Activated naive CD4-positive, alpha-beta T cell treated with anti-CD3 and anti-CD28 coated beads, Interleukin-2, amount 50 U/mL, for 72 hours (primary cell): ENCODE results near the gene SCAF8. TPM values are rescaled to one million over a fixed set of nuclear protein-coding genes. Genes with fewer than 3 reads are reported as not detected.
A peak's percentile ranks its signal among the peaks of the same experiment; 100 is the strongest.
"Not testable (repeated sequence)": the region's sequence is repeated elsewhere in the genome, so short reads cannot be mapped to it uniquely, and the experiment has no call there.

Experiments used
- ATAC-seq, 2 donors: fragments of 150-1000 bp; cut with Tn5 transposase; 2 replicates each; pipeline ENCODE4 v1.10.0; 2021; ENCODE audit warnings: mild to moderate bottlenecking in 2 of 2, moderate library complexity in 2 of 2
- DNase-seq, 2 donors: peaks; one replicate each; pipeline ENCODE4 v3.0.0; 2021 to 2022; ENCODE audit warnings: low spot score in 2 of 2
- H3K27ac Mint-ChIP-seq, 2 donors: one replicate each; pipeline ENCODE4 v1.8.0; 2022; ENCODE audit warnings: mild to moderate bottlenecking in 2 of 2, mixed read lengths in 2 of 2
- H3K36me3 Mint-ChIP-seq, 2 donors: one replicate each; pipeline ENCODE4 v1.8.0; 2022; ENCODE audit warnings: mixed read lengths in 2 of 2
- H3K9me3 Mint-ChIP-seq, 2 donors: one replicate each; pipeline ENCODE4 v1.8.0; 2022; ENCODE audit warnings: mixed read lengths in 2 of 2
- total RNA-seq, 2 donors: library from RNA; stranded (reverse); gene quantifications; one replicate each; pipeline ENCODE4 v1.2.3, GENCODE V29; 2022

SCAF8 gene
- total RNA-seq, result 10 to 100 TPM; 25.4 to 28.2 TPM

DNA sequence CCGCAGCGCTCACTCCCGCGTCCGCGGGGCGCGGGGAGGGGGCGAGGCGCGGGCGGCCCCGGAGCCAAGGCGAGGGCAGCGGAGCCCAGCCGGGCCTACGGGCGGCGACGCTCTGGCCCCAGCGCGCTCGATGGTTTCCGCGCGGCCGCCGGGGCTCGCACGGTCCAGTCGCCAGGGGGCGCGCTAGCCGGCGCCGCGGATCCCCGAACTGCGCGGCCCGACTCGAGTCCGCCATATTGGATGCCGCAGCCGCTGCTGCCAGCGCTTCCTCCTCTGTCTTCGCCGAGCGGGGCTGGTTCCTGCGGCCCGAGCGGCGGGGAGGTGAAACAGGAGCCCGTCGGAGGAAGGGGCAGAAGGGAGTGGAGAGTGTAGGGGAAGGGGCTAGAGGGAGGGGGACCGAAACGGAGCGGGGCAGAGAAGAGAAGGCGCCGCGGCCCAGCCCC, at the start of gene SCAF8:
SCAF8 (plus strand) TSS at position 234 of the 443 bp plus-strand sequence. CDS start 485 bp downstream, outside the sequence.
- Mint-ChIP-seq H3K36me3 (peaks cover 6 to 17% of the 10 kb centered on the region in 2 donors), H3K27ac (peak within 1 kb of the TSS; percentile 95 to 97), H3K9me3 (no peaks in the 10 kb centered on the region)
- ATAC-seq (peak; percentile 72 to 76), DNase-seq (peak; percentile 87 to 93)

- peak; percentile 82 to 90 for ATAC-seq
- peak overlapping the region in 1 of 2 donors; percentile 69 for H3K27ac Mint-ChIP-seq
Observed at GRCh38 chr6:154683756-154684523, 49.3 kb upstream of the SCAF8 start.

GRCh38 chr6:154686162-154686561, 47.1 kb upstream of the SCAF8 start:
- ATAC-seq, result no peak
- Mint-ChIP-seq H3K27ac (no peak overlapping the region), H3K36me3 (no peaks in the 10 kb centered on the region), H3K9me3 (no peaks in the 10 kb centered on the region)
- DNase-seq, result no peak

More at GRCh38 chr6:154683756-154684523, 49.3 kb upstream of the SCAF8 start:
- no peak for DNase-seq
- H3K9me3 Mint-ChIP-seq, result no peaks in the 10 kb centered on the region
- no peaks in the 10 kb centered on the region for H3K36me3 Mint-ChIP-seq

- no peak overlapping the region for H3K27ac Mint-ChIP-seq
- no peak for DNase-seq
- H3K36me3 Mint-ChIP-seq, result no peaks in the 10 kb centered on the region
- H3K9me3 Mint-ChIP-seq, result no peaks in the 10 kb centered on the region
- no peak for ATAC-seq
Observed at GRCh38 chr6:154689493-154690255, 43.5 kb upstream of the SCAF8 start.

- ATAC-seq (no peak), DNase-seq (no peak)
- Mint-ChIP-seq H3K27ac (no peak overlapping the region), H3K9me3 (no peaks in the 10 kb centered on the region), H3K36me3 (no peaks in the 10 kb centered on the region)
Observed at GRCh38 chr6:154690857-154691256, 42.4 kb upstream of the SCAF8 start.

GRCh38 chr6:154696661-154697060, 36.6 kb upstream of the SCAF8 start:
- DNase-seq, result no peak
- no peak for ATAC-seq
- H3K36me3 Mint-ChIP-seq, result no peaks in the 10 kb centered on the region
- H3K9me3 Mint-ChIP-seq, result no peaks in the 10 kb centered on the region
- no peak overlapping the region for H3K27ac Mint-ChIP-seq

GRCh38 chr6:154703124-154703523, 30.1 kb upstream of the SCAF8 start:
- no peaks in the 10 kb centered on the region for H3K9me3 Mint-ChIP-seq
- DNase-seq (no peak), ATAC-seq (no peak)
- no peaks in the 10 kb centered on the region for H3K36me3 Mint-ChIP-seq
- H3K27ac Mint-ChIP-seq, result no peak overlapping the region

DNA sequence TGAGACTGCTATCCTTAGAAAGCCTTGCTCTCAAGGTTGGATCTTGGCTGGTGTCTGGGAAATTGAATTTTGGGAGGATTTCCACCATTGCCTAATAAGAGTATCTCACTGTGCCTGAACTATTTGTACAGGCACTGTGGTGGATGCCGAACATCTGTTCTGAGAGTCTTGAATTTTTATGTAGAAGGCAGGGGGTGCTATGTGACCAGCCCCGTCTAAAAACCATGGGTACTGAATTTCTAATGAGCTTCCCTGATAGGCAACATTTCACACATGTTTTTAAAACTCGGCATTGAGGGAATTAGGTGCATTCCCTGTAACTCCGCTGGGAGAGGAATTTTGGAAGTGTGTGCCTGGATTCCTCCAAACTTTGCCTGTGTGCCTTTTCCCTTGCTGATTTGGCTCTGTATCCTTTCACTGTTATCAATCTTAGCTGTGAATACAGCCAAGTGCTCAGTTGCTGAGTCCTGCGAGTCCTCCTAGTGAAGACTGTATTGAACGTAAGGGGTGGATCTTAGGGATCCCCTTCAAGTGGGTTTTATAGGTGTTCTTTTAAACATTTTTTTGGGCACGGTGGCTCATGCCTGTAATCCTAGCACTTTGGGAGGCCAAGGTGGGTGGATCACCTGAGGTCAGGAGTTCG, 27.6 kb upstream of the SCAF8 start:
- ATAC-seq, result no peak
- Mint-ChIP-seq H3K36me3 (no peaks in the 10 kb centered on the region), H3K9me3 (no peaks in the 10 kb centered on the region), H3K27ac (no peak overlapping the region)
- DNase-seq, result no peak

DNA sequence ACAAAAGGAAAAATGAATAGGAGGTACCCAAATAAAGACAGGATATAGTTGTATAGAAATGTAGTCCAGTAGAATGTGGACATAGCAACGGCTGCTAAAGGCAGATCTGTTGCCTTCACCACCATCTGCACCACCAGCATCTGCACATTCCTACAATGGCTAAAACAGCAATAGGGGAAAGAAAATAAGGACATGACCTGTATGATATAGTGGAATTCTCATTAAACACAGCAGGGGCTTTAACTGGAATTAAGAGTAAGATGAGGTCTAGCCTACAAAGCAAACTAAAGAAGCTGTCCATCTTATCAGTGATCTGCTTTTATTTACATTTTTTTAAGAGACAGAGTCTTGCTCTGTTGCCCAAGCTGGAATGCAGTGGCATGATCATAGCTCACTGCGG, 26.8 kb upstream of the SCAF8 start:
- Mint-ChIP-seq H3K36me3 (no peaks in the 10 kb centered on the region), H3K9me3 (no peaks in the 10 kb centered on the region), H3K27ac (no peak overlapping the region)
- DNase-seq (no peak), ATAC-seq (no peak)

GRCh38 chr6:154709621-154710020, 23.6 kb upstream of the SCAF8 start:
- H3K9me3 Mint-ChIP-seq, result no peaks in the 10 kb centered on the region
- ATAC-seq (no peak), DNase-seq (no peak)
- H3K27ac Mint-ChIP-seq, result no peak overlapping the region
- no peaks in the 10 kb centered on the region for H3K36me3 Mint-ChIP-seq

- ATAC-seq (no peak), DNase-seq (no peak)
- no peak overlapping the region for H3K27ac Mint-ChIP-seq
- H3K9me3 Mint-ChIP-seq, result no peaks in the 10 kb centered on the region
- H3K36me3 Mint-ChIP-seq, result no peaks in the 10 kb centered on the region
Observed at GRCh38 chr6:154710689-154711088, 22.5 kb upstream of the SCAF8 start.

DNA sequence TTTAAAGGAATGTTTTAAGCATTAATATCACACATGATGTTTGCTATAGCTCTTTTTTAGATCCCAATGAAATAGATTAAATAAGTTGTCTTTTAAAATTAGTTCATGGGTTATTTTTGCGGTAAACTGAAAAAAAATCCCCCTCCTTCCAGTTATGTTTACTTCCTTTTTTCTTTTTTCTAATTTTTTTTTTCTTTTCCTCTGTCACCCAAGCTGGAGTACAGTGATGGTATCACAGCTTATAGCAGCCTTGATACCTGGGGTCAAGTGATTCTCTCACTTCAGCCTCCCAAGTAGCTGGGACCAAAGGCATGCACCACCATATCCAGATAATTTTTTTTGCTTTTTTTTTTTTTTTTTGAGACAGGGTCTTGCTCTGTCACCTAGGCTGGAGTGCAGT, 17.8 kb upstream of the SCAF8 start:
- ATAC-seq, result no peak
- no peak for DNase-seq
- Mint-ChIP-seq H3K27ac (no peak overlapping the region), H3K9me3 (peaks cover 4 to 14% of the 10 kb centered on the region in 2 donors), H3K36me3 (peaks cover 4 to 12% of the 10 kb centered on the region in 2 donors)

- H3K36me3 Mint-ChIP-seq, result peaks cover 4 to 12% of the 10 kb centered on the region in 2 donors
- H3K9me3 Mint-ChIP-seq, result peaks cover 4 to 15% of the 10 kb centered on the region in 2 donors
- not testable (repeated sequence) for H3K27ac Mint-ChIP-seq, DNase-seq, ATAC-seq
Observed at GRCh38 chr6:154716350-154716749, 16.9 kb upstream of the SCAF8 start.

DNA sequence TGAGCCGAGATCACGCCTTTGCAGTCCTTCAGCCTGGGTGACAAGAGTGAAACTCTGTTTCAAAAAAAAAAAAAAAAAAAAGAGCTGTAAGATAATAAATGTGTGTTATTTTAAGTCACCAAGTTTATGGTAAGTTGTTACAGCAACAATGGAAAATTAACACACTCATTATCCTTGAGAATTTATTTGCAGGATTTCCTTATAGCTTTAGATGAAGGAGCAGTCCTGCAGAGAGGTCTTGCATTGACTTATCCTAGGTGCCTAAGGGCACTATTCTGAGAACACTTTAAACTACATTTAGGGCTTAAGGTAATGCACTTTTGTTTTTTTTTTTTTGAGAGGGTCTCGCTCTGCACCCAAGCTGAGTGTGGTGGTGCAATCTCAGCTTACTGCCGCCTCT, 13.8 kb upstream of the SCAF8 start:
- no peak overlapping the region for H3K27ac Mint-ChIP-seq
- H3K36me3 Mint-ChIP-seq, result peaks cover 4 to 12% of the 10 kb centered on the region in 2 donors
- DNase-seq (no peak), ATAC-seq (no peak)
- H3K9me3 Mint-ChIP-seq, result peaks cover 4 to 19% of the 10 kb centered on the region in 2 donors

DNA sequence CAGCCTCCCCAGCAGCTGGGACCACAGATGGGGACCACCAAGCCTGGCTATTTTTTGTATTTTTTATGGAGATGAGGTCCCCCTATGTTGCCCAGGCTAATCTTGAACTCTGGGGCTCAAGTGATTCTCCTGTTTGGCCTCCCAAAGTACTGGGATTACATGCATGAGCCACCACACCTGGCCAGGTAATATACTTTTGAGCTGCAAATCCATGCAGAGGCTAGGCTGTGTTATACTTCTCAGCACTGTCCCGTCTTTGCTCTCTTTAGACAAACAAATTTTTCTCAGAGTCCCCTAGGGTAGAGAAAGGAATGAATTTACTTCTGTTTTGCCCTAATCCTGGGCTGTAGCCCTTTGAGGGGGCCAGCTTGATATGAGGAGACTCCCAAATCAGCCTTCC, 13.4 kb upstream of the SCAF8 start:
- Mint-ChIP-seq H3K27ac (no peak overlapping the region), H3K36me3 (peaks cover 4 to 12% of the 10 kb centered on the region in 2 donors), H3K9me3 (peaks cover 4 to 19% of the 10 kb centered on the region in 2 donors)
- no peak for DNase-seq
- no peak for ATAC-seq

DNA sequence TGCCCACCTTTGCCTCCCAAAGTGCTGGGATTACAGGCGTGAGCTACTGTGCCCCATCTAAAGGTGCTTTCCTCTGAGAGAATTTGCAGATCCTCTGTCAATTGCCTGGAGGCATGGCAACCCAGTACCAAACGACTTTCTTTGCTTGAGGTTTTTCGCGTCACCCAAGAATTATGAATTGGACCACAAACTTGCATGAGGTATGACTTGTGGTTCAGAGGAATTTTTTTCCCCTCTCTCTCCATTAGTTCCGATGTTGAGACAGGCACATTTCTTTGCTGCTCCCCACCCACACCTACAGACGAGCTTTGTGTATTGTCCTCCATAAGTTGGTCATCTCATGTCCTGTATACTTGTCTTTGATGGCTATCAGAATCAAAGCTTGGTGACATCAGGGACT, 11.8 kb upstream of the SCAF8 start:
- DNase-seq (no peak), ATAC-seq (peak; percentile 24 to 28)
- peaks cover 4 to 19% of the 10 kb centered on the region in 2 donors for H3K9me3 Mint-ChIP-seq
- H3K27ac Mint-ChIP-seq, result no peak overlapping the region
- H3K36me3 Mint-ChIP-seq, result peaks cover 4 to 12% of the 10 kb centered on the region in 2 donors

GRCh38 chr6:154726887-154727286, 6.3 kb upstream of the SCAF8 start:
- Mint-ChIP-seq H3K27ac (no peak overlapping the region), H3K36me3 (no peaks in the 10 kb centered on the region), H3K9me3 (no peaks in the 10 kb centered on the region)
- DNase-seq, result no peak
- ATAC-seq, result no peak
